ENCODE measurements around the gene COG1. TPM values are rescaled to one million over a fixed set of nuclear protein-coding genes. Genes with fewer than 3 reads are reported as not detected.
"Not testable (repeated sequence)": the region's sequence is repeated elsewhere in the genome, so short reads cannot be mapped to it uniquely, and the experiment has no call there.

The COG1 gene, protein sequence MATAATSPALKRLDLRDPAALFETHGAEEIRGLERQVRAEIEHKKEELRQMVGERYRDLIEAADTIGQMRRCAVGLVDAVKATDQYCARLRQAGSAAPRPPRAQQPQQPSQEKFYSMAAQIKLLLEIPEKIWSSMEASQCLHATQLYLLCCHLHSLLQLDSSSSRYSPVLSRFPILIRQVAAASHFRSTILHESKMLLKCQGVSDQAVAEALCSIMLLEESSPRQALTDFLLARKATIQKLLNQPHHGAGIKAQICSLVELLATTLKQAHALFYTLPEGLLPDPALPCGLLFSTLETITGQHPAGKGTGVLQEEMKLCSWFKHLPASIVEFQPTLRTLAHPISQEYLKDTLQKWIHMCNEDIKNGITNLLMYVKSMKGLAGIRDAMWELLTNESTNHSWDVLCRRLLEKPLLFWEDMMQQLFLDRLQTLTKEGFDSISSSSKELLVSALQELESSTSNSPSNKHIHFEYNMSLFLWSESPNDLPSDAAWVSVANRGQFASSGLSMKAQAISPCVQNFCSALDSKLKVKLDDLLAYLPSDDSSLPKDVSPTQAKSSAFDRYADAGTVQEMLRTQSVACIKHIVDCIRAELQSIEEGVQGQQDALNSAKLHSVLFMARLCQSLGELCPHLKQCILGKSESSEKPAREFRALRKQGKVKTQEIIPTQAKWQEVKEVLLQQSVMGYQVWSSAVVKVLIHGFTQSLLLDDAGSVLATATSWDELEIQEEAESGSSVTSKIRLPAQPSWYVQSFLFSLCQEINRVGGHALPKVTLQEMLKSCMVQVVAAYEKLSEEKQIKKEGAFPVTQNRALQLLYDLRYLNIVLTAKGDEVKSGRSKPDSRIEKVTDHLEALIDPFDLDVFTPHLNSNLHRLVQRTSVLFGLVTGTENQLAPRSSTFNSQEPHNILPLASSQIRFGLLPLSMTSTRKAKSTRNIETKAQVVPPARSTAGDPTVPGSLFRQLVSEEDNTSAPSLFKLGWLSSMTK
- 30.0 and 32.7 TPM in 2 replicates for total RNA-seq

DNA sequence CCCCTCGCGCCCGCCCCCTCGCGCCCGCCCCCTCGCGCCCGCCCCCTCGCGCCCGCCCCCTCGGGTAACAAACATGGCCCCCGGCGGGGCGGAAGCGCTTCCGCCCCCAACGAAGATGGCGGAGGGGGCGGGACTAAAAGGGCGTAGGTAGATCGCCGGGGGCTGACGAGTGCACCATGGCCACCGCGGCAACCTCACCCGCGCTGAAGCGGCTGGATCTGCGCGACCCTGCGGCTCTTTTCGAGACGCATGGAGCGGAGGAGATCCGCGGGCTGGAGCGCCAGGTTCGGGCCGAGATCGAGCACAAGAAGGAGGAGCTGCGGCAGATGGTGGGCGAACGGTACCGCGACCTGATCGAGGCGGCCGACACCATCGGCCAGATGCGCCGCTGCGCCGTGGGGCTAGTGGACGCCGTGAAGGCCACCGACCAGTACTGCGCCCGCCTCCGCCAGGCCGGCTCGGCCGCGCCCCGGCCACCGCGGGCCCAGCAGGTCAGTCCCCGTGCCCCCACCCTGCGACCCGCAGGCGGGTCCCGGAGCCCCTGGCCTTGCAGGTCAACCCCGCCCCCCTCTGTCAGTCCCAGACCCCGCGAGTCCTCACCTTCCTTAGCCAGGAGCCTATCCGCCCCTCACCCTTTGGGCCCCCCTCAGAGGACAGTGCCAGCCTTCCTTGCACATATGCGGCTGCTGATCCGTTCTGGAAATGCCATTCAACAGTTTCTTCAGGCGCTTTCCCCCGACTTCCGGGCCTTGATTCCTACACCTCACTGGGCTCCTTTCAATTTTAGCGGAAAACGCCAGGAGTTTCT is at the start of gene COG1:
TSS of gene COG1 (plus strand) at position 162 of the 808 bp plus-strand sequence. CDS start at position 177, 15 bp downstream.
- DNase-seq, result peak; percentile 90
- Mint-ChIP-seq H3K27me3 (no peaks in the 10 kb centered on the region), H3K9me3 (no peaks in the 10 kb centered on the region), H3K4me1 (peaks cover 18% of the 10 kb centered on the region), H3K36me3 (ENCODE audit: low read depth) (peaks cover 15% of the 10 kb centered on the region), H3K4me3 (peak within 1 kb of the TSS; percentile 93), H3K27ac (peak within 1 kb of the TSS; percentile 97)
- intact Hi-C loops (cut with micrococcal nuclease), result loop anchor here (1.0 to 5.0 kb wide), 4 partner anchors 18 to 636 kb away; partner anchors contain the start of gene CDC42EP4

DNA sequence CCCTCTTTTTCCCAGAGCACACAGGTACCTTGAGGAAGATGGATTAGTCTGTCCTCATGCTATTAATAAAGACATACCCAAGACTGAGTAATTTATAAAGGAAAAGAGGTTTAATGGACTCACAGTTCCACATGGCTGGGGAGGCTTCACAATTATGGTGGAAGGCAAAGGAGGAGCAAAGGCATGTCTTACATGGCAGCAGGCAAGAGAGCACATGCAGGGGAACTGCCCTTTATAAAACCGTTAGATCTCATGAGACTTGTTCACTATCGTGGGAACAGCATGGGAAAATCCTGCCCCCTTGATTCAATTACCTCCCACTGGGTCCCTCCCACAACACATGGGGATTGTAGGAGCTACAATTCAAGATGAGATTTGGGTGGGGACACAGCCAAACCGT is 48.6 kb upstream of the COG1 start:
- H3K27ac Mint-ChIP-seq; intact Hi-C loops (cut with micrococcal nuclease); DNase-seq; H3K4me3 Mint-ChIP-seq; H3K36me3 Mint-ChIP-seq (ENCODE audit: low read depth): not testable (repeated sequence)
- Mint-ChIP-seq H3K4me1 (peaks cover 14% of the 10 kb centered on the region), H3K9me3 (peaks cover 28% of the 10 kb centered on the region), H3K27me3 (peaks cover 10% of the 10 kb centered on the region)

DNA sequence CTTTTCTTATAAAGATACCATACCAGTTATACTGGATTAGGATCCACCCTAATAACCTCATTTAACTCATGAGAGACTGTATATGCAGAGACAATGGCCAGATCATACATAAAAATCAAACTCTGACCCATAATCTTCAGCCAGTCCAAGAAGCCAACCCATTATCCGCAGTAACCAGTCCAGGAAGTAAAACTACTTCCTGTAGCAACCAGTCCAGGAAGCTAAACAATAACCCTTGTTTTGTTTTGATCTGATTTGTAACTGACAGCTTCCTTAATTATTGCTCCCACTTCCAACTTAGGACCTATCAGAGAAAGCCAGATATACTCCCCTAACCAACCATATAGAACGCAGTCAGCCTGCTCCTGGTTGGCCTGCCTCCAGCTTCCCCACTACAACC is 47.2 kb upstream of the COG1 start:
- Mint-ChIP-seq H3K4me1 (peaks cover 14% of the 10 kb centered on the region), H3K27me3 (peaks cover 14% of the 10 kb centered on the region), H3K9me3 (peaks cover 34% of the 10 kb centered on the region), H3K4me3 (no peak overlapping the region), H3K27ac (no peak overlapping the region), H3K36me3 (ENCODE audit: low read depth) (peaks cover 5% of the 10 kb centered on the region)
- DNase-seq, result no peak
- intact Hi-C loops (cut with micrococcal nuclease), result no loop called here

DNA sequence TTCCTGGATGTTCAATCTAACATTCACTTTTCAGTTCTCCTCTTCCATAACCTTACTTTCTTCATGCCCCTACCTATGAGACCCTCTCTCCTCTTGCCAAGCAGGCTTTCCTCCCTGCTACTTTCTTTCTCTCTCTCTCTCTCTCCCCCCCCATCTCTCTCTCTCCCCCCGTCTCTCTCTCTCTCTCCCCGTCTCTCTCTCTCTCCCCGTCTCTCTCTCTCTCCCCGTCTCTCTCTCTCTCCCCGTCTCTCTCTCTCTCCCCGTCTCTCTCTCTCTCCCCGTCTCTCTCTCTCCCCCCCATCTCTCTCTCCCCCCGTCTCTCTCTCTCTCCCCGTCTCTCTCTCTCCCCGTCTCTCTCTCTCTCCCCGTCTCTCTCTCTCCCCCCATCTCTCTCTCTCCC is 45.1 kb upstream of the COG1 start:
- DNase-seq; H3K36me3 Mint-ChIP-seq (ENCODE audit: low read depth); intact Hi-C loops (cut with micrococcal nuclease); H3K27ac Mint-ChIP-seq; H3K4me3 Mint-ChIP-seq: not testable (repeated sequence)
- peaks cover 34% of the 10 kb centered on the region for H3K9me3 Mint-ChIP-seq
- peaks cover 10% of the 10 kb centered on the region for H3K4me1 Mint-ChIP-seq
- H3K27me3 Mint-ChIP-seq, result peaks cover 15% of the 10 kb centered on the region

DNA sequence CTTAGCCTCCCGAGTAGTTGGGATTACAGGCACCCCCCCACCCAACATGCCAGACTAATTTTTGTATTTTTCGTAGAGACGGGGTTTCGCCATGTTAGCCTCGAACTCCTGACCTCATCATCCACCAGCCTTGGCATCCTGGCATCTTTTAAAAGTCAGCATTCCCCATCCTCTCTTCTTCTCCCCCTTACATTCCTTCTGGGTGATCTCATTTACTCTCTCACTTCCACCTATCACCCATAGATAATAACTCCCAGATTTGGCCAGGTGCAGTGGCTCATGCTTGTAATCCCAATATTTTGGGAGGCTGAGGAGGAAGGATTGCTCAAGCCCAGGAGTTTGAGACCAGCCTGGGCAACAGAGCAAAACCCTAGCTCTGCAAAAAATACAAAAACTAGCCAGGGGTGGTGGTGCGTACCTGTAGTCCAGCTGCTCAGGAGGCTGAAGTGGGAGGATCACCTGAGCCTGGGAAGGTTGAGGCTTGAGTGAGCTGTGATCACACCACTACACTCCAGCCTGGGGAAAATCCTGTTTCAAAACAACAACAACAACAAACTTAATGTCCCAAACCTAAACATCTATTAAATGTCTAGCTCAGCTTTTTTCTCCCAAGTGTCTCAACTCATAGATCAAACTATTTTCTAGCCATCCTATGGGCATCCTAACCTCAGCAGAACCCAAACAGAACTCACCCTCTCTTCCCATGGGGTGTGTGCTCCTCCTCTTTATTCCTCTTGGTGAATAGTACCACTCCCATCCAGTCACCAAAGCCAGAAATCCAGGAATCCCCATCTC is 44.1 kb upstream of the COG1 start:
- Mint-ChIP-seq H3K27me3 (peaks cover 15% of the 10 kb centered on the region), H3K27ac (no peak overlapping the region), H3K4me1 (peaks cover 2% of the 10 kb centered on the region), H3K9me3 (peaks cover 34% of the 10 kb centered on the region), H3K4me3 (no peak overlapping the region), H3K36me3 (ENCODE audit: low read depth) (peaks cover 5% of the 10 kb centered on the region)
- intact Hi-C loops (cut with micrococcal nuclease), result no loop called here
- no peak for DNase-seq

DNA sequence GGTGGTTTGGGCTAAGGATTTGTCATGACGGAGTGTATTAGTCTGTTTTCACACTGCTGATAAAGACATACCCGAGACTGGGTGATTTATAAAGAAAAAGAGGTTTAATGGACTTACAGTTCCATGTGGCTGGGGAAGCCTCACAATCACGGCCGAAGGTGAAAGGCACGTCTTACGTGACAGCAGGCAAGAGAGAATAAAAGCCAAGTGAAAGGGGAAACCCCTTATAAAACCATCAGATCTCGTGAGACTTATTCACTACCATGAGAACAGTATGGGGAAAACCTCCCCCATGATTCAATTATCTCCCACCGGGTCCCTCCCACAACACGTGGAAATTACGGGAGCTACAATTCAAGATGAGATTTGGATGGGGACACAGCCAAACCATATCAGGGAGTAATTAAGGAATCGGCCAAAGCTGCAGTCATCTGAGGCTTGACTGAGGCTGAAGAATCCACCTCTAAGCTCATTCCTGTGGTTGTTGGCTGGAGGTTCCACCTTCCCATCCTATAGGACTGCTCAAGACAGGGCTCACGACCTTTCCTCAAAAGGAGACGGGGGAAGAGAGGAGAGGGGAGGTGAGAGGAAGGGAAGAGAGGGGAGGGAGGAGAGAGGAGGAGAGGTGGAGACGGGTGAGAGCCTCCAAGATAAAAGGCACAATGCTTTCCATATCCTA is 42.1 kb upstream of the COG1 start:
- H3K27ac Mint-ChIP-seq; DNase-seq; H3K36me3 Mint-ChIP-seq (ENCODE audit: low read depth); H3K4me1 Mint-ChIP-seq; intact Hi-C loops (cut with micrococcal nuclease); H3K4me3 Mint-ChIP-seq: not testable (repeated sequence)
- Mint-ChIP-seq H3K9me3 (peaks cover 24% of the 10 kb centered on the region), H3K27me3 (peaks cover 15% of the 10 kb centered on the region)

DNA sequence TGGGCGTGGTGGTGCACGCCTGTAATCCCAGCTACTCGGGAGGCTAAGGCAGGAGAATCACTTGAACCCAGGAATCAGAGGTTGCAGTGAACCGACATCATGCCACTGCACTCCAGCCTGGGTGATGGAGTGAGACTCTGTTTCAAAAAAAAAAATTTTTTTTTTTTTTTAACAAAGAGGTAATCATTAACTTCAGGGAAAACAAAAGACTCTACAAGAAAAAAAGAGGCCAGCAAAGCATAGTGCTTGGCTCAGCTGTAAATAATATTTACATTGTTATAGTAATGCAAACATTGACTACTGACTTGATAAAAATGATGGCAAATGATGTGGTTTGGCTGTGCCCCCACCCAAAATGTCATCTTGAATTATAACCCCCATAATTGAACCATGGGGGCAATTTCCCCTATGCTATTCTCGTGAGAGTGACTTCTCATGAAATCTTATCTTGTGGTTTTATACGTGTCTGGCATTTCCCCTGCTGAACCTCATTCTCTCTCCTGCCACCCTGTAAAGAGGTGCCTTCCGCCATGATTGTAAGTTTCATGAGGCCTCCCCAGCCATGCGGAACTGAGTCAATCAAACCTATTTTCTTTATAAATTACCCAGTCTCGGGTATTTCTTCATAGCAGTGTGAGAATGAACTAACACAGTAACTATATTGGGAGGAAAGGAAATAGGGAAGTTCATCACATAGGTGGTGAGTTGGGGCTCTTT is 40.8 kb upstream of the COG1 start:
- Mint-ChIP-seq H3K27me3 (peaks cover 16% of the 10 kb centered on the region), H3K9me3 (peaks cover 17% of the 10 kb centered on the region), H3K27ac (no peak overlapping the region), H3K4me3 (no peak overlapping the region), H3K36me3 (ENCODE audit: low read depth) (no peaks in the 10 kb centered on the region), H3K4me1 (peaks cover 3% of the 10 kb centered on the region)
- DNase-seq, result no peak
- intact Hi-C loops (cut with micrococcal nuclease), result no loop called here

DNA sequence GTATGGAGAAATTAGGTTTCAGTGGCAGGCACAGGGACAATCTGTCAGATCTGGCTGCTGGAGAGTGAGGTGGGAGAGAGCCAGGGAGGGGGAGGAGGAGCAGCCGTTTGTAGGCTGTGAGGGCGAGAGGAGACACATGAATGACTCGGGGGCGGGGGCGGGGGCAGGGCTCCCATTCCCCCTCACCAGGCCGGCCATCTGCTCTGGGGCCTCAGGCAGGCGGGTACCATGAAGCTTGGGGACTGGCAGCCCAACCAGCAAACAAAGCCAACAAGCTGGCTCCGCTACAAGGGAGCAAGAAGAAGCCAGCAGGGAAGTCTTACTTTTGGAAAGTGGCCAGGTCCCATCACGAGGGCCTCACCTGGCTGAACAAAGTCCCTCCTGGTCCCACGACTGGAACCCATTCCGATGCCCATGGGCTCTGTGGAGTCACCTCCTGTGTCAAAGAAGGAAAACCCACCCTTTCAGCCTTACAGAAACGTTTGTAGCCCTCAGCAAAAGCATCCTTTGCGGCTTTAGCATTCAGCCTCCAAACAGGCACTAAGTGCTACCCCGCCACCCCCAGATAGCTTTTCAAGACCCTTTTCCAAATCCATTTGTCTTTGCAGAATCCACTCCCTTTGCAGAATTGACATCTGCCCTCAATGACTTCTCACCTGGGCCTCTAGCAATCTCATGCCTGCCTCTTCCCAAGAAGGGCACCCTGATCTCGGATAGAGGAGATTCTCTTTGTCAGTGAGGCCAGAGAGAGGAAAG is 37.3 kb upstream of the COG1 start:
- H3K4me1 Mint-ChIP-seq, result peaks cover 3% of the 10 kb centered on the region
- H3K36me3 Mint-ChIP-seq (ENCODE audit: low read depth), result no peaks in the 10 kb centered on the region
- intact Hi-C loops (cut with micrococcal nuclease), result loop anchor here (1.0 to 5.0 kb wide), 4 partner anchors 63 to 599 kb away; partner anchors contain the start of gene SLC39A11
- no peak for DNase-seq
- no peaks in the 10 kb centered on the region for H3K9me3 Mint-ChIP-seq
- peaks cover 12% of the 10 kb centered on the region for H3K27me3 Mint-ChIP-seq
- no peak overlapping the region for H3K4me3 Mint-ChIP-seq
- H3K27ac Mint-ChIP-seq, result no peak overlapping the region

DNA sequence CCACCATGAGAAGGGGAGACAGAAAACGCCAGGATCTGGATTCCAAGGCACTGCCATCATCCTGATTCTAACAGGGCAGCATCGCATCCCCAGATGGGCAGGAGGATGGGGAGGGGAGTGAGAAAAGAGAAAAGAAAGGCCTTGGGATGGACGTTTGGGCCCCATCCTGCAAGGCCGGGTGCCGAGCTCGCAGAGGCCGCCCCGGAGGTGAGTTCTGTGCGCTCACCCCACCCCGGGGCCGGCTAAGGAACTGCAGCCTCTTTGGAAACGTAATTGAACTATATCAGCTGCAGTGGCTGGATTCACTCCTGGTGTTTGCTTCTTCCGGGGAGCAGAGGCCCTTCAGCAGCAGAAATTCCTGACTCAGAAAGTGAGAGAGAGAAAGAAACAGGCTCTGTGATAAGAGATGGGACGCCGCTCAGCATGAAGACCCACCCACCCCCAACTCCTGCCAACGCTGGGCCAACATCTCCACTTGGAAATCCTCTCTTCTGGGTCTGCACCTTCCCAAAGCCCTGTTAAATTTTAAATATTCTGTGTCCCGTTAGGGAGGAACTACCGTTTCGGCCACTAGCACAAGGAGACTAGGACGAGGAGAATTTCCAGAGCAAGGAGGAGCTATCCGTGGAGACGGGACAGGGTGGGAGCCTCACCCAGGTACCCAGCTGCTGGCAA is 36.6 kb upstream of the COG1 start:
- Mint-ChIP-seq H3K27me3 (peaks cover 15% of the 10 kb centered on the region), H3K27ac (no peak overlapping the region), H3K4me3 (no peak overlapping the region), H3K9me3 (no peaks in the 10 kb centered on the region), H3K4me1 (peaks cover 4% of the 10 kb centered on the region), H3K36me3 (ENCODE audit: low read depth) (no peaks in the 10 kb centered on the region)
- DNase-seq, result peak; percentile 87
- intact Hi-C loops (cut with micrococcal nuclease), result loop anchor here (1.0 to 5.0 kb wide), 4 partner anchors 64 to 600 kb away; partner anchors contain the start of gene SLC39A11

DNA sequence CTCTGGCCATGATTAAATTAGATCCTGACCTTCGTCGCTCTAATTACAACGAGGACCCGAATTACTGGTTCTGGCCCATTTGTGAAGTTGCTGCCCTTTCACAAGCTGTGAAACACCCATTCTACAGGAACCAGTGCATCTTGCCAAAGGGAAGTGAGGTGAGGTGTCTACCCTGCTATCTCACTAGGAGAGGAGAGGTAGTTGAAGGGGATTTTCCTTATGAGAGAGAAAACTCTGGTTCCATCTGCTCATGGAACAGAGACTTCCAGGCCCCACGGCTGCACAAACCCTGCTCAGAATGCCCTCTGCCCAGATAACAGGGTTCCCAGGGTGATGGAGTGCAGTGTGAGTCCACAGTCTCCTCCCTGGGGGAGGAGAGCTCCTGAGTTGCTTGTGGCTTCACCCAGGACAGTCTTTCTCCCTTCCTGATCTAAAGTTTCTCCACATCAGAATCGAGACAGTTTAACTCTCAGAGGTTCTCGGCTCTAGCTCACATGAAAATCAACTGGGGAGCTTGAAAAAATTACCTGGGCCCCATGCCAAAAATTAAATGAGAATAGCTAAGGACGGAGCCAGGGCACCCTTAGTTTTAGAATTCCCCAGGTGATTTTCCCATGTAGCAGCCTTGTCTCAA is 35.9 kb upstream of the COG1 start:
- Mint-ChIP-seq H3K4me3 (no peak overlapping the region), H3K9me3 (no peaks in the 10 kb centered on the region), H3K27me3 (peaks cover 14% of the 10 kb centered on the region), H3K36me3 (ENCODE audit: low read depth) (no peaks in the 10 kb centered on the region), H3K4me1 (peaks cover 4% of the 10 kb centered on the region), H3K27ac (no peak overlapping the region)
- intact Hi-C loops (cut with micrococcal nuclease), result loop anchor here (1.0 to 5.0 kb wide), 4 partner anchors 65 to 600 kb away; partner anchors contain the start of gene SLC39A11
- no peak for DNase-seq

Data from activated CD4-positive, alpha-beta T cell treated with anti-CD3 and anti-CD28 coated beads, Interleukin-2, amount 10 ng/mL, durations not matched to agents 24 days and 14 days (primary cell).